Measurements from ENCODE around the gene VAPB. TPM values are rescaled to one million over a fixed set of nuclear protein-coding genes. Genes with fewer than 3 reads are reported as not detected.

Gene VAPB
- total and polyA plus RNA-seq, 10 of the 15 experiments (the other 5 are each of a cell fraction or from before 2014, with no cell fraction given), result 3.2 to 28.6 (median 20.5) TPM

- TF ChIP-seq CUX1 (IDR thresholded peaks at IDR 0.05; ENCODE audit: insufficient replicate concordance, low read depth, low read length) (peak; percentile 62), CBFB (IDR thresholded peaks at IDR 0.05; ENCODE audit: low read depth) (no peak), MTA2 (IDR thresholded peaks at IDR 0.05; ENCODE audit: low read depth) (no peak), NFIC (IDR thresholded peaks at IDR 0.05; ENCODE audit: low read depth, low read length) (peak; percentile 70; the same call in 1 of the 2 replicates), PKNOX1 (IDR thresholded peaks at IDR 0.05) (peak; percentile 83), SMAD1 (IDR thresholded peaks at IDR 0.05; ENCODE audit: low read depth, partially characterized antibody) (no peak)
Measured at GRCh38 chr20:58450254-58450653, 61.2 kb downstream of the VAPB start (continued).
